GM23338 (cell line): ENCODE data around the gene AOC1. TPM values are rescaled to one million over a fixed set of nuclear protein-coding genes. Genes with fewer than 3 reads are reported as not detected.

Source experiments
- ATAC-seq: fragments of 200-7000 bp; cut with Tn5 transposase; 3 replicates; pipeline ENCODE4 v1.9.1; 2020
- DNase-seq: peaks from one replicate; pipeline ENCODE4 v3.0.0-alpha.2; 2015; ENCODE audit warnings: low spot score
- H2AFZ ChIP-seq: fragments of 200-600 bp; sonication (generic); 2 replicates; pipeline ENCODE4 v1.8.0; 2016; ENCODE audit warnings: antibody characterized with exemption, mild to moderate bottlenecking, moderate library complexity
- H3F3A ChIP-seq: fragments of 200-600 bp; sonication (generic); replicated peaks from 2 replicates; pipeline ENCODE4 v1.8.0; 2017; ENCODE audit warnings: antibody characterized with exemption, mixed run types, low read depth
- H3K27ac ChIP-seq: fragments of 200-600 bp; sonication (generic); 2 replicates; pipeline ENCODE4 v1.6.1; 2016; ENCODE audit warnings: low read depth
- H3K27me3 ChIP-seq: fragments of 200-600 bp; sonication (generic); 2 replicates; pipeline ENCODE4 v1.8.0; 2016; ENCODE audit warnings: mild to moderate bottlenecking, mixed run types, moderate library complexity; ENCODE audit not compliant: insufficient read depth
- H3K36me3 ChIP-seq: fragments of 200-600 bp; sonication (generic); 2 replicates; pipeline ENCODE4 v1.8.0; 2016; ENCODE audit warnings: mild to moderate bottlenecking; ENCODE audit not compliant: insufficient read depth
- H3K4me1 ChIP-seq: fragments of 200-600 bp; sonication (generic); 2 replicates; pipeline ENCODE4 v1.8.0; 2016; ENCODE audit warnings: mild to moderate bottlenecking, moderate library complexity; ENCODE audit not compliant: insufficient read depth
- H3K4me2 ChIP-seq: fragments of 200-600 bp; sonication (generic); 2 replicates; pipeline ENCODE4 v1.7.1; 2017; ENCODE audit warnings: mixed run types
- H3K4me3 ChIP-seq: fragments of 200-600 bp; sonication (generic); 2 replicates; pipeline ENCODE4 v1.6.1; 2016; ENCODE audit warnings: mixed run types
- H3K79me2 ChIP-seq: fragments of 200-600 bp; sonication (generic); replicated peaks from 2 replicates; pipeline ENCODE4 v1.8.0; 2017; ENCODE audit warnings: mild to moderate bottlenecking; ENCODE audit not compliant: insufficient read depth
- H3K9me2 ChIP-seq: fragments of 200-600 bp; sonication (generic); 2 replicates; pipeline ENCODE4 v1.8.0; 2017; ENCODE audit not compliant: insufficient read depth
- H4K20me1 ChIP-seq: fragments of 200-600 bp; sonication (generic); replicated peaks from 2 replicates; pipeline ENCODE4 v1.8.0; 2017; ENCODE audit warnings: mild to moderate bottlenecking; ENCODE audit not compliant: insufficient read depth
- H3K27ac Mint-ChIP-seq: 2 replicates; pipeline ENCODE4 v1.8.0; 2020; ENCODE audit warnings: inconsistent platforms, mild to moderate bottlenecking, moderate library complexity, mixed read lengths
- H3K27me3 Mint-ChIP-seq: 3 replicates; pipeline ENCODE4 v1.8.0; 2022; ENCODE audit warnings: low read depth, mild to moderate bottlenecking, moderate library complexity, mixed read lengths, inconsistent platforms; ENCODE audit not compliant: insufficient read depth, poor library complexity
- H3K36me3 Mint-ChIP-seq: 3 replicates; pipeline ENCODE4 v1.8.0; 2021; ENCODE audit warnings: low read depth, mild to moderate bottlenecking, inconsistent platforms, moderate library complexity, mixed read lengths
- H3K4me1 Mint-ChIP-seq: 3 replicates; pipeline ENCODE4 v1.8.0; 2020; ENCODE audit warnings: mild to moderate bottlenecking, inconsistent platforms, mixed read lengths
- H3K4me3 Mint-ChIP-seq: 3 replicates; pipeline ENCODE4 v1.8.0; 2021; ENCODE audit warnings: moderate library complexity, mild to moderate bottlenecking, inconsistent platforms, mixed read lengths
- H3K9me3 Mint-ChIP-seq: 3 replicates; pipeline ENCODE4 v1.8.0; 2020; ENCODE audit warnings: moderate library complexity, mild to moderate bottlenecking, inconsistent platforms, mixed read lengths
- CREB1 ChIP-seq: fragments of 250-450 bp; sonication (Bioruptor Pico); IDR thresholded peaks from 2 replicates; pipeline ENCODE4 v1.5.0; 2020; ENCODE audit warnings: low read depth, mild to moderate bottlenecking, moderate library complexity
- EZH2phosphoT487 ChIP-seq: fragments of 200-600 bp; sonication (generic); IDR thresholded peaks from one replicate; pipeline ENCODE4 v1.8.1; 2018; ENCODE audit warnings: antibody characterized with exemption; ENCODE audit not compliant: unreplicated experiment
- NANOG ChIP-seq: IDR thresholded peaks from 2 replicates; pipeline ENCODE4 v1.6.1; 2016; ENCODE audit warnings: antibody characterized with exemption, borderline replicate concordance
- STAT1 ChIP-seq: IDR thresholded peaks from one replicate; pipeline ENCODE4 v1.6.1; 2016; ENCODE audit warnings: antibody characterized with exemption; ENCODE audit not compliant: unreplicated experiment
- ZNF114 ChIP-seq: fragments of 250-450 bp; sonication (Bioruptor Pico); IDR thresholded peaks from 2 replicates; pipeline ENCODE4 v1.5.0; 2020; ENCODE audit warnings: mild to moderate bottlenecking, moderate library complexity
- ZNF331 ChIP-seq: fragments of 250-450 bp; sonication (Bioruptor Pico); IDR thresholded peaks from 2 replicates; pipeline ENCODE4 v1.5.0; 2020; ENCODE audit warnings: low read depth, mild to moderate bottlenecking, moderate library complexity
- polyA plus RNA-seq: library from polyadenylated mRNA; unstranded; fragments of >200 nt; fragmentation: Nextera tagmentation; extraction: Ambion mirVana; gene quantifications from 2 replicates; pipeline ENCODE4 v1.2.1, GENCODE V29; 2016
- total RNA-seq: library from RNA; depleted of rRNA; stranded (reverse); fragments of >200 nt; shearing (Covaris generic); gene quantifications from 2 replicates; pipeline ENCODE4 v1.2.3, GENCODE V29; 2014
- TF ChIP-seq, protein P1 (sequence below): fragments of 250-450 bp; sonication (Bioruptor Pico); IDR thresholded peaks from 2 replicates; pipeline ENCODE4 v1.5.0; 2020; ENCODE audit warnings: mild to moderate bottlenecking, moderate library complexity
- TF ChIP-seq, protein P2 (sequence below): IDR thresholded peaks from 2 replicates; pipeline ENCODE4 v1.6.1; 2016; ENCODE audit warnings: antibody characterized with exemption
- TF ChIP-seq, protein P3 (sequence below): IDR thresholded peaks from one replicate; pipeline ENCODE4 v1.6.1; 2018; ENCODE audit warnings: antibody characterized with exemption; ENCODE audit not compliant: unreplicated experiment

The AOC1 gene
- total and polyA plus RNA-seq, 2 experiments from 2014 or later: not detected

DNA sequence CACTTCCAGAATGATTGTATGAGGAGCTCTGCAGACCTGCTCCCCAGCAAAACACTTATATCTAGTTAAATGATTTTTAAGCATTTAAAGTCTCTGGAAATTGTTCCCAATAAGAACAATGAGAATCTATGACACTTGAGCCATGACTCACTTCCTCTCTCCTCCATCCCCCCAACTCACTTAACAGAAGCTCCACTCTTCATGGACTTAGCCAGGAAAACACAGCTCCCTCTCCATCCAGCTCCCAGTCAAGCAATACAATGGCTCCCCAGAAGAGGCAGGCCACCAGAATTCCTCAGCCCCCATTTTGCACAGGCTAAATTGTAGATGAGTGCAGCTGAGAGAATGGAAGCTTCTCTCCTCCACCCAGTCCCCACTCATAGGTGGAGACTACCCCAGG lies 27.0 kb downstream of the AOC1 start:
- Histone ChIP-seq H3F3A (no peaks in the 10 kb centered on the region), H2AFZ (peak overlapping the region; percentile 87)

DNA sequence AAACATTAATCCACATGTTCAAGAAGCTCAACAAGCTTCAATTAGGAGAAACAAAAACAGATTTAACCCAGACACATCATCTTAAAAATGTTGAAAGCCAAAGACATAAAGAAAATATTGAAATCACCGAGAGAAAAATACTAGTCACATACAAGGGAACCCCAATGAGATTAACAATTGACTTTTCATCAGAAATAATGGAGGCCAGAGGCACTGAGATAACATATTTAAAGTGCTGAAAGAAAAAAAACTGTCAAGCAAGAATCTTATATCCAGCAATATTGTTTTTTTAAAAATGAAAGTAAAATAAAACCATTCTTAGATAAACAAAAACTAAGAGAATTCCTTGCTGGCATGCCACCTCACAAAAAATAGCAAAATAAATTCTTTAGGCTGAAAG lies 28.9 kb downstream of the AOC1 start:
- ATAC-seq (no peak), DNase-seq (no peak)
- TF ChIP-seq CREB1 (CRISPR knock-in tag): no peak
- TF ChIP-seq, protein P1, sequence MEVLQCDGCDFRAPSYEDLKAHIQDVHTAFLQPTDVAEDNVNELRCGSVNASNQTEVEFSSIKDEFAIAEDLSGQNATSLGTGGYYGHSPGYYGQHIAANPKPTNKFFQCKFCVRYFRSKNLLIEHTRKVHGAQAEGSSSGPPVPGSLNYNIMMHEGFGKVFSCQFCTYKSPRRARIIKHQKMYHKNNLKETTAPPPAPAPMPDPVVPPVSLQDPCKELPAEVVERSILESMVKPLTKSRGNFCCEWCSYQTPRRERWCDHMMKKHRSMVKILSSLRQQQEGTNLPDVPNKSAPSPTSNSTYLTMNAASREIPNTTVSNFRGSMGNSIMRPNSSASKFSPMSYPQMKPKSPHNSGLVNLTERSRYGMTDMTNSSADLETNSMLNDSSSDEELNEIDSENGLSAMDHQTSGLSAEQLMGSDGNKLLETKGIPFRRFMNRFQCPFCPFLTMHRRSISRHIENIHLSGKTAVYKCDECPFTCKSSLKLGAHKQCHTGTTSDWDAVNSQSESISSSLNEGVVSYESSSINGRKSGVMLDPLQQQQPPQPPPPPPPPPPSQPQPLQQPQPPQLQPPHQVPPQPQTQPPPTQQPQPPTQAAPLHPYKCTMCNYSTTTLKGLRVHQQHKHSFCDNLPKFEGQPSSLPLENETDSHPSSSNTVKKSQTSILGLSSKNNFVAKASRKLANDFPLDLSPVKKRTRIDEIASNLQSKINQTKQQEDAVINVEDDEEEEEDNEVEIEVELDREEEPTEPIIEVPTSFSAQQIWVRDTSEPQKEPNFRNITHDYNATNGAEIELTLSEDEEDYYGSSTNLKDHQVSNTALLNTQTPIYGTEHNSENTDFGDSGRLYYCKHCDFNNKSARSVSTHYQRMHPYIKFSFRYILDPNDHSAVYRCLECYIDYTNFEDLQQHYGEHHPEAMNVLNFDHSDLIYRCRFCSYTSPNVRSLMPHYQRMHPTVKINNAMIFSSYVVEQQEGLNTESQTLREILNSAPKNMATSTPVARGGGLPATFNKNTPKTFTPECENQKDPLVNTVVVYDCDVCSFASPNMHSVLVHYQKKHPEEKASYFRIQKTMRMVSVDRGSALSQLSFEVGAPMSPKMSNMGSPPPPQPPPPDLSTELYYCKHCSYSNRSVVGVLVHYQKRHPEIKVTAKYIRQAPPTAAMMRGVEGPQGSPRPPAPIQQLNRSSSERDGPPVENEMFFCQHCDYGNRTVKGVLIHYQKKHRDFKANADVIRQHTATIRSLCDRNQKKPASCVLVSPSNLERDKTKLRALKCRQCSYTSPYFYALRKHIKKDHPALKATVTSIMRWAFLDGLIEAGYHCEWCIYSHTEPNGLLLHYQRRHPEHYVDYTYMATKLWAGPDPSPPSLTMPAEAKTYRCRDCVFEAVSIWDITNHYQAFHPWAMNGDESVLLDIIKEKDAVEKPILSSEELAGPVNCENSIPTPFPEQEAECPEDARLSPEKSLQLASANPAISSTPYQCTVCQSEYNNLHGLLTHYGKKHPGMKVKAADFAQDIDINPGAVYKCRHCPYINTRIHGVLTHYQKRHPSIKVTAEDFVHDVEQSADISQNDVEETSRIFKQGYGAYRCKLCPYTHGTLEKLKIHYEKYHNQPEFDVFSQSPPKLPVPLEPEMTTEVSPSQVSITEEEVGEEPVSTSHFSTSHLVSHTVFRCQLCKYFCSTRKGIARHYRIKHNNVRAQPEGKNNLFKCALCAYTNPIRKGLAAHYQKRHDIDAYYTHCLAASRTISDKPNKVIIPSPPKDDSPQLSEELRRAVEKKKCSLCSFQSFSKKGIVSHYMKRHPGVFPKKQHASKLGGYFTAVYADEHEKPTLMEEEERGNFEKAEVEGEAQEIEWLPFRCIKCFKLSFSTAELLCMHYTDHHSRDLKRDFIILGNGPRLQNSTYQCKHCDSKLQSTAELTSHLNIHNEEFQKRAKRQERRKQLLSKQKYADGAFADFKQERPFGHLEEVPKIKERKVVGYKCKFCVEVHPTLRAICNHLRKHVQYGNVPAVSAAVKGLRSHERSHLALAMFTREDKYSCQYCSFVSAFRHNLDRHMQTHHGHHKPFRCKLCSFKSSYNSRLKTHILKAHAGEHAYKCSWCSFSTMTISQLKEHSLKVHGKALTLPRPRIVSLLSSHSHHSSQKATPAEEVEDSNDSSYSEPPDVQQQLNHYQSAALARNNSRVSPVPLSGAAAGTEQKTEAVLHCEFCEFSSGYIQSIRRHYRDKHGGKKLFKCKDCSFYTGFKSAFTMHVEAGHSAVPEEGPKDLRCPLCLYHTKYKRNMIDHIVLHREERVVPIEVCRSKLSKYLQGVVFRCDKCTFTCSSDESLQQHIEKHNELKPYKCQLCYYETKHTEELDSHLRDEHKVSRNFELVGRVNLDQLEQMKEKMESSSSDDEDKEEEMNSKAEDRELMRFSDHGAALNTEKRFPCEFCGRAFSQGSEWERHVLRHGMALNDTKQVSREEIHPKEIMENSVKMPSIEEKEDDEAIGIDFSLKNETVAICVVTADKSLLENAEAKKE (CRISPR knock-in tag): no peak
- no peak for TF ChIP-seq EZH2phosphoT487
- TF ChIP-seq, protein P2, sequence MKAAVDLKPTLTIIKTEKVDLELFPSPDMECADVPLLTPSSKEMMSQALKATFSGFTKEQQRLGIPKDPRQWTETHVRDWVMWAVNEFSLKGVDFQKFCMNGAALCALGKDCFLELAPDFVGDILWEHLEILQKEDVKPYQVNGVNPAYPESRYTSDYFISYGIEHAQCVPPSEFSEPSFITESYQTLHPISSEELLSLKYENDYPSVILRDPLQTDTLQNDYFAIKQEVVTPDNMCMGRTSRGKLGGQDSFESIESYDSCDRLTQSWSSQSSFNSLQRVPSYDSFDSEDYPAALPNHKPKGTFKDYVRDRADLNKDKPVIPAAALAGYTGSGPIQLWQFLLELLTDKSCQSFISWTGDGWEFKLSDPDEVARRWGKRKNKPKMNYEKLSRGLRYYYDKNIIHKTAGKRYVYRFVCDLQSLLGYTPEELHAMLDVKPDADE: no peak
- Histone ChIP-seq H4K20me1 (no peaks in the 10 kb centered on the region), H3K79me2 (no peaks in the 10 kb centered on the region), H3K4me1 (peaks cover 4% of the 10 kb centered on the region; the same call in 1 of the 2 replicates), H3K4me3 (no peak overlapping the region), H3K9me2 (no peaks in the 10 kb centered on the region), H3K27ac (no peak overlapping the region), H3K27me3 (no peaks in the 10 kb centered on the region), H2AFZ (no peak overlapping the region), H3K4me2 (no peak overlapping the region), H3K36me3 (no peaks in the 10 kb centered on the region), H3F3A (no peaks in the 10 kb centered on the region)
- H3K4me1 Mint-ChIP-seq: peaks cover 20% of the 10 kb centered on the region
- H3K4me3 Mint-ChIP-seq: no peak overlapping the region
- H3K27me3 Mint-ChIP-seq: peaks cover 7% of the 10 kb centered on the region
- no peak overlapping the region for H3K27ac Mint-ChIP-seq
- peaks cover 17% of the 10 kb centered on the region for H3K9me3 Mint-ChIP-seq
- peaks cover 4% of the 10 kb centered on the region; the same call in 2 of the 3 replicates for H3K36me3 Mint-ChIP-seq

More for the DNA sequence above, 27.0 kb downstream of the AOC1 start:
- H3K9me3 Mint-ChIP-seq: peaks cover 10% of the 10 kb centered on the region
- DNase-seq: peak; percentile 32
- Histone ChIP-seq H3K4me3 (no peak overlapping the region), H3K4me1 (peaks cover 4% of the 10 kb centered on the region; the same call in 1 of the 2 replicates), H3K27ac (no peak overlapping the region), H3K9me2 (no peaks in the 10 kb centered on the region), H3K4me2 (no peak overlapping the region; the same call in 1 of the 2 replicates), H4K20me1 (no peaks in the 10 kb centered on the region), H3K79me2 (no peaks in the 10 kb centered on the region), H3K27me3 (no peaks in the 10 kb centered on the region), H3K36me3 (no peaks in the 10 kb centered on the region)
- H3K27ac Mint-ChIP-seq: no peak overlapping the region
- no peak for ATAC-seq
- H3K27me3 Mint-ChIP-seq: peaks cover 13% of the 10 kb centered on the region
- no peak for TF ChIP-seq NANOG
- TF ChIP-seq, protein P3, sequence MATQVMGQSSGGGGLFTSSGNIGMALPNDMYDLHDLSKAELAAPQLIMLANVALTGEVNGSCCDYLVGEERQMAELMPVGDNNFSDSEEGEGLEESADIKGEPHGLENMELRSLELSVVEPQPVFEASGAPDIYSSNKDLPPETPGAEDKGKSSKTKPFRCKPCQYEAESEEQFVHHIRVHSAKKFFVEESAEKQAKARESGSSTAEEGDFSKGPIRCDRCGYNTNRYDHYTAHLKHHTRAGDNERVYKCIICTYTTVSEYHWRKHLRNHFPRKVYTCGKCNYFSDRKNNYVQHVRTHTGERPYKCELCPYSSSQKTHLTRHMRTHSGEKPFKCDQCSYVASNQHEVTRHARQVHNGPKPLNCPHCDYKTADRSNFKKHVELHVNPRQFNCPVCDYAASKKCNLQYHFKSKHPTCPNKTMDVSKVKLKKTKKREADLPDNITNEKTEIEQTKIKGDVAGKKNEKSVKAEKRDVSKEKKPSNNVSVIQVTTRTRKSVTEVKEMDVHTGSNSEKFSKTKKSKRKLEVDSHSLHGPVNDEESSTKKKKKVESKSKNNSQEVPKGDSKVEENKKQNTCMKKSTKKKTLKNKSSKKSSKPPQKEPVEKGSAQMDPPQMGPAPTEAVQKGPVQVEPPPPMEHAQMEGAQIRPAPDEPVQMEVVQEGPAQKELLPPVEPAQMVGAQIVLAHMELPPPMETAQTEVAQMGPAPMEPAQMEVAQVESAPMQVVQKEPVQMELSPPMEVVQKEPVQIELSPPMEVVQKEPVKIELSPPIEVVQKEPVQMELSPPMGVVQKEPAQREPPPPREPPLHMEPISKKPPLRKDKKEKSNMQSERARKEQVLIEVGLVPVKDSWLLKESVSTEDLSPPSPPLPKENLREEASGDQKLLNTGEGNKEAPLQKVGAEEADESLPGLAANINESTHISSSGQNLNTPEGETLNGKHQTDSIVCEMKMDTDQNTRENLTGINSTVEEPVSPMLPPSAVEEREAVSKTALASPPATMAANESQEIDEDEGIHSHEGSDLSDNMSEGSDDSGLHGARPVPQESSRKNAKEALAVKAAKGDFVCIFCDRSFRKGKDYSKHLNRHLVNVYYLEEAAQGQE: no peak
- no peak for TF ChIP-seq ZNF331 (CRISPR knock-in tag)
- no peak for TF ChIP-seq EZH2phosphoT487
- no peak for TF ChIP-seq STAT1
- TF ChIP-seq ZNF114: no peak
- H3K4me1 Mint-ChIP-seq: peaks cover 20% of the 10 kb centered on the region
- H3K36me3 Mint-ChIP-seq: peaks cover 4% of the 10 kb centered on the region; the same call in 2 of the 3 replicates
- H3K4me3 Mint-ChIP-seq: no peak overlapping the region
